Prostate gland (tissue), 2 donors: ENCODE data around the gene PDZRN3.
A peak's percentile ranks its signal among the peaks of the same experiment; 100 is the strongest.

Experiments
- POLR2A ChIP-seq: fragments of 450-650 bp; IDR thresholded peaks from one replicate; pipeline ENCODE4 v1.6.1; 2016; ENCODE audit warnings: antibody characterized with exemption, mild to moderate bottlenecking
- POLR2AphosphoS5 ChIP-seq: sonication (generic); formaldehyde crosslinking; IDR thresholded peaks from one replicate; pipeline ENCODE4 v1.6.1; 2017; ENCODE audit warnings: antibody characterized with exemption
- TF ChIP-seq, protein P1 (sequence below), 4 experiments: fragments of 200-600 bp in 2 of 4; fragments of 450-650 bp in 2 of 4; sonication (generic) in 2 of 4; IDR thresholded peaks; 1 replicate in 3 of 4; 2 replicates in 1 of 4; pipeline ENCODE4 v1.5.1; 2016 to 2019; ENCODE audit warnings: antibody characterized with exemption in 4 of 4, mild to moderate bottlenecking in 2 of 4, moderate library complexity in 2 of 4

DNA sequence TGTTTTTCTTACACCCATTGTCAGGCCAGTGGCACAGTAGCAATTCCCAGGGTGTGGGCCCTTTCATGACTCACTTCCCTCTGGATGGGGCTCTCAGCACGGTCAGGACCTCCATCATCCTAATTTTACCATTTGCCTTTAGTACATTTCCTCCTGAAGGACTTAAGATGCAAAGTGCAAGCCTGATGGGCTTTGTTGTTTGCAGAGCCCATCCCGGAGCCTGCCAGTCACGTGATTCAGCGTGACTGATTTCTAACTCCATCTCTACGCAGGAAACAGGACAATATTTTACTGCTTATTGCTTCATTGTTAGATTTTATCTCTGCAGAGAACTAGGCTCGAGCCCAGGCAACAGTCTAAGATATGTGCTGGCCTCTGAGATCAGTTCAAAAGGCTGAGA is 223.7 kb downstream of the PDZRN3 start:
- TF ChIP-seq, protein P1, sequence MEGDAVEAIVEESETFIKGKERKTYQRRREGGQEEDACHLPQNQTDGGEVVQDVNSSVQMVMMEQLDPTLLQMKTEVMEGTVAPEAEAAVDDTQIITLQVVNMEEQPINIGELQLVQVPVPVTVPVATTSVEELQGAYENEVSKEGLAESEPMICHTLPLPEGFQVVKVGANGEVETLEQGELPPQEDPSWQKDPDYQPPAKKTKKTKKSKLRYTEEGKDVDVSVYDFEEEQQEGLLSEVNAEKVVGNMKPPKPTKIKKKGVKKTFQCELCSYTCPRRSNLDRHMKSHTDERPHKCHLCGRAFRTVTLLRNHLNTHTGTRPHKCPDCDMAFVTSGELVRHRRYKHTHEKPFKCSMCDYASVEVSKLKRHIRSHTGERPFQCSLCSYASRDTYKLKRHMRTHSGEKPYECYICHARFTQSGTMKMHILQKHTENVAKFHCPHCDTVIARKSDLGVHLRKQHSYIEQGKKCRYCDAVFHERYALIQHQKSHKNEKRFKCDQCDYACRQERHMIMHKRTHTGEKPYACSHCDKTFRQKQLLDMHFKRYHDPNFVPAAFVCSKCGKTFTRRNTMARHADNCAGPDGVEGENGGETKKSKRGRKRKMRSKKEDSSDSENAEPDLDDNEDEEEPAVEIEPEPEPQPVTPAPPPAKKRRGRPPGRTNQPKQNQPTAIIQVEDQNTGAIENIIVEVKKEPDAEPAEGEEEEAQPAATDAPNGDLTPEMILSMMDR (IDR thresholded peaks at IDR 0.05): no peak
- TF ChIP-seq POLR2A (no peak), POLR2AphosphoS5 (peak; percentile 34)
